Measurements from ENCODE around the gene PHF11. TPM values are rescaled to one million over a fixed set of nuclear protein-coding genes. Genes with fewer than 3 reads are reported as not detected.

Gene PHF11
- polyA plus RNA-seq, 3 donors = 63.4 to 68.8 (median 68.4) TPM

- H3K4me1 ChIP-seq (ENCODE audit: control insufficient read depth in 1 of 2, insufficient read depth in 2 of 2, low read length in 2 of 2) = peaks cover 8 to 17% of the 10 kb centered on the region in 2 donors
- no peak overlapping the region for H3K4me3 Mint-ChIP-seq
- no peak for TF ChIP-seq CTCF (IDR thresholded peaks at IDR 0.05)
- H3K27ac ChIP-seq (ENCODE audit: low read depth in 1 of 2, low read length in 2 of 2) = no peak overlapping the region
- no peaks in the 10 kb centered on the region for H4K20me1 ChIP-seq (ENCODE audit: insufficient read depth, low read length)
- H3K36me3 Mint-ChIP-seq = peaks cover 33 to 62% of the 10 kb centered on the region in 2 donors
- H3K36me3 ChIP-seq (replicated peaks in 1 of 2; ENCODE audit: control insufficient read depth in 1 of 2, insufficient read depth in 2 of 2, low read length in 2 of 2) = peaks cover 15 to 58% of the 10 kb centered on the region in 2 donors
- no peak overlapping the region for H3K9ac ChIP-seq (ENCODE audit: insufficient read depth, low read length, poor library complexity, severe bottlenecking)
- no peaks in the 10 kb centered on the region for H3K79me2 ChIP-seq (ENCODE audit: insufficient read depth, low read length)
- intact Hi-C loops (cut with micrococcal nuclease) = no loop called here
- 60% methylated on average over 1 of the region's 5 CpGs for WGBS (ENCODE audit: insufficient coverage)
- no peak for DNase-seq
- no peak overlapping the region for H3K4me3 ChIP-seq (replicated peaks in 1 of 3; ENCODE audit: low read depth in 2 of 3, low read length in 3 of 3)
- peak overlapping the region in 2 of 7 donors; percentile 17 to 29 for H3K27ac Mint-ChIP-seq
- H3K27me3 Mint-ChIP-seq (ENCODE audit: low read depth in 3 of 3) = no peaks in the 10 kb centered on the region
- no peaks in the 10 kb centered on the region for H3K27me3 ChIP-seq (ENCODE audit: control insufficient read depth in 2 of 2, insufficient read depth in 2 of 2, low read length in 2 of 2)
- no peaks in the 10 kb centered on the region for H3K9me3 Mint-ChIP-seq
- peaks cover 20% of the 10 kb centered on the region for H3K4me1 Mint-ChIP-seq
- no peaks in the 10 kb centered on the region for H3K9me3 ChIP-seq (replicated peaks in 1 of 2; ENCODE audit: control insufficient read depth in 1 of 2, insufficient read depth in 1 of 2, low read length in 2 of 2)
- H3K4me2 ChIP-seq (replicated peaks; ENCODE audit: extremely low read depth, low read length, poor library complexity, severe bottlenecking) = no peak overlapping the region
- no peak overlapping the region for H2AFZ ChIP-seq (ENCODE audit: insufficient read depth, low read depth, low read length, poor library complexity, severe bottlenecking)
These were observed 43.6 kb downstream of the PHF11 start for GRCh38 chr13:49539313-49539712.

GRCh38 chr13:49539746-49540145, 44.0 kb downstream of the PHF11 start:
- no peaks in the 10 kb centered on the region for H3K27me3 Mint-ChIP-seq (ENCODE audit: low read depth in 3 of 3)
- Histone ChIP-seq H3K4me2 (replicated peaks; ENCODE audit: extremely low read depth, low read length, poor library complexity, severe bottlenecking) (no peak overlapping the region), H2AFZ (ENCODE audit: insufficient read depth, low read depth, low read length, poor library complexity, severe bottlenecking) (no peak overlapping the region), H3K4me3 (replicated peaks in 1 of 3; ENCODE audit: low read depth in 2 of 3, low read length in 3 of 3) (no peak overlapping the region), H3K9ac (ENCODE audit: insufficient read depth, low read length, poor library complexity, severe bottlenecking) (no peak overlapping the region), H3K79me2 (ENCODE audit: insufficient read depth, low read length) (no peaks in the 10 kb centered on the region), H3K36me3 (replicated peaks in 1 of 2; ENCODE audit: control insufficient read depth in 1 of 2, insufficient read depth in 2 of 2, low read length in 2 of 2) (peaks cover 20 to 63% of the 10 kb centered on the region in 2 donors), H3K27ac (ENCODE audit: low read depth in 1 of 2, low read length in 2 of 2) (no peak overlapping the region), H3K27me3 (ENCODE audit: control insufficient read depth in 2 of 2, insufficient read depth in 2 of 2, low read length in 2 of 2) (no peaks in the 10 kb centered on the region), H3K9me3 (replicated peaks in 1 of 2; ENCODE audit: control insufficient read depth in 1 of 2, insufficient read depth in 1 of 2, low read length in 2 of 2) (no peaks in the 10 kb centered on the region), H3K4me1 (ENCODE audit: control insufficient read depth in 1 of 2, insufficient read depth in 2 of 2, low read length in 2 of 2) (peaks cover 6 to 17% of the 10 kb centered on the region in 2 donors), H4K20me1 (ENCODE audit: insufficient read depth, low read length) (no peaks in the 10 kb centered on the region)
- DNase-seq = no peak
- H3K36me3 Mint-ChIP-seq = peaks cover 35 to 63% of the 10 kb centered on the region in 2 donors
- H3K4me3 Mint-ChIP-seq = no peak overlapping the region
- peaks cover 20% of the 10 kb centered on the region for H3K4me1 Mint-ChIP-seq
- peak overlapping the region in 1 of 7 donors; percentile 43 for H3K27ac Mint-ChIP-seq
- intact Hi-C loops (cut with micrococcal nuclease) = no loop called here
- no peaks in the 10 kb centered on the region for H3K9me3 Mint-ChIP-seq
- no peak for TF ChIP-seq CTCF (IDR thresholded peaks at IDR 0.05)
- 80% methylated on average over 1 of the region's 3 CpGs for WGBS (ENCODE audit: insufficient coverage)

Measured in CD14-positive monocyte (primary cell).